Measurements from ENCODE around the gene FHL5. TPM values are rescaled to one million over a fixed set of nuclear protein-coding genes. Genes with fewer than 3 reads are reported as not detected.

FHL5 gene
- total RNA-seq, 1 experiment from 2014 or later: not detected

DNA sequence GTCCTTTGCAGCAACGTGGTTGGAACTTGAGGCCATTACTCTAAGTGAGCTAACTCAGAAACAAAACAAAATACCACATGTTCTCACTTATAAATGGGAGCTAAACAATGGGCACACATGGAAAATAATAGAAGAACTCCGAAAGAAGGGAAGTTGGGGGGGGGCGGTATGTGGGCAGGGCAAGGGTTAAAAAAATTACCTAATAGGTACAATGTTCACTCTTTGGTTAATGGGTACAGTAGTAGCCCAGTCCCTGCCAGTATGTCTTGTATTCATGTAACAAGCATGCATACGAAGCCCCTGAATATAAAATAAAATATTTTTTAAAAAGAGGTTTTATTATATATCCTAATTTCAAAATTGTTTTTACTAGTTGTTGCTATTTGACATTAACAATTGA, 15.3 kb upstream of the FHL5 start:
- Histone ChIP-seq H2BK12ac (ENCODE audit: insufficient read length, low read depth, low read length) (no peak overlapping the region), H3K23me2 (ENCODE audit: insufficient read length, low read depth, low read length, poor library complexity, severe bottlenecking) (no peaks in the 10 kb centered on the region), H3K4me2 (ENCODE audit: insufficient read depth, insufficient read length, low read length) (no peak overlapping the region), H3T11ph (ENCODE audit: low read length) (no peak overlapping the region), H2BK120ac (ENCODE audit: low read depth, low read length, poor library complexity, severe bottlenecking) (no peak overlapping the region), H3K56ac (ENCODE audit: insufficient read length, low read depth, low read length) (no peak overlapping the region), H2BK20ac (ENCODE audit: low read depth, low read length, poor library complexity, severe bottlenecking) (no peak overlapping the region), H3K23ac (ENCODE audit: insufficient read length, low read depth, low read length) (no peak overlapping the region), H3K4ac (ENCODE audit: low read depth, low read length) (no peak overlapping the region), H2BK15ac (ENCODE audit: low read depth, low read length) (no peak overlapping the region), H3K79me2 (ENCODE audit: insufficient read depth, low read length) (no peaks in the 10 kb centered on the region), H3K27ac (ENCODE audit: insufficient read length, low read depth, low read length) (no peak overlapping the region), H3K9ac (ENCODE audit: extremely low read depth, insufficient read length, low read length) (no peak overlapping the region), H2BK5ac (ENCODE audit: insufficient read length, low read length) (no peak overlapping the region), H3K27me3 (ENCODE audit: insufficient read depth, low read length) (no peaks in the 10 kb centered on the region), H4K8ac (replicated peaks; ENCODE audit: insufficient read length, low read depth, low read length) (no peak overlapping the region), H3K79me1 (ENCODE audit: insufficient read depth, low read depth, low read length, poor library complexity, severe bottlenecking) (no peaks in the 10 kb centered on the region), H2AFZ (ENCODE audit: low read length) (no peak overlapping the region), H4K5ac (ENCODE audit: insufficient read length, low read depth, low read length) (no peak overlapping the region), H4K20me1 (ENCODE audit: control insufficient read depth, insufficient read depth, insufficient read length) (no peaks in the 10 kb centered on the region), H3K18ac (ENCODE audit: insufficient read length, low read depth, low read length) (no peak overlapping the region), H3K4me1 (ENCODE audit: insufficient read depth, low read length) (no peaks in the 10 kb centered on the region), H4K91ac (ENCODE audit: insufficient read length, low read depth, low read length) (no peak overlapping the region), H3K14ac (ENCODE audit: insufficient read depth, low read length) (no peak overlapping the region), H3K9me3 (ENCODE audit: control insufficient read depth, low read depth, low read length) (no peaks in the 10 kb centered on the region), H2AK5ac (ENCODE audit: insufficient read length, low read length) (no peak overlapping the region)
- no peaks in the 10 kb centered on the region for H3K27me3 Mint-ChIP-seq (ENCODE audit: low read depth)
- no peaks in the 10 kb centered on the region for H3K4me1 Mint-ChIP-seq
- H3K36me3 Mint-ChIP-seq (ENCODE audit: insufficient read depth in 1 of 3, low read depth in 3 of 3): peaks cover 0 to 47% (median 44%) of the 10 kb centered on the region in 3 experiments; a peak in 6 of 7 replicates
- H3K27ac Mint-ChIP-seq: no peak overlapping the region
- WGBS (ENCODE audit: extremely low coverage, insufficient read length, low lambda C conversion rate): no CpG with 5 or more reads among the region's 4 CpGs
- no peaks in the 10 kb centered on the region for H3K9me3 Mint-ChIP-seq
- no peak for DNase-seq
- H3K4me3 Mint-ChIP-seq: no peak overlapping the region
- TF ChIP-seq, protein P1, sequence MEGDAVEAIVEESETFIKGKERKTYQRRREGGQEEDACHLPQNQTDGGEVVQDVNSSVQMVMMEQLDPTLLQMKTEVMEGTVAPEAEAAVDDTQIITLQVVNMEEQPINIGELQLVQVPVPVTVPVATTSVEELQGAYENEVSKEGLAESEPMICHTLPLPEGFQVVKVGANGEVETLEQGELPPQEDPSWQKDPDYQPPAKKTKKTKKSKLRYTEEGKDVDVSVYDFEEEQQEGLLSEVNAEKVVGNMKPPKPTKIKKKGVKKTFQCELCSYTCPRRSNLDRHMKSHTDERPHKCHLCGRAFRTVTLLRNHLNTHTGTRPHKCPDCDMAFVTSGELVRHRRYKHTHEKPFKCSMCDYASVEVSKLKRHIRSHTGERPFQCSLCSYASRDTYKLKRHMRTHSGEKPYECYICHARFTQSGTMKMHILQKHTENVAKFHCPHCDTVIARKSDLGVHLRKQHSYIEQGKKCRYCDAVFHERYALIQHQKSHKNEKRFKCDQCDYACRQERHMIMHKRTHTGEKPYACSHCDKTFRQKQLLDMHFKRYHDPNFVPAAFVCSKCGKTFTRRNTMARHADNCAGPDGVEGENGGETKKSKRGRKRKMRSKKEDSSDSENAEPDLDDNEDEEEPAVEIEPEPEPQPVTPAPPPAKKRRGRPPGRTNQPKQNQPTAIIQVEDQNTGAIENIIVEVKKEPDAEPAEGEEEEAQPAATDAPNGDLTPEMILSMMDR (conservative IDR thresholded peaks at IDR 0.05): no peak

Data from H9 (cell line).